LNCAP (cell line): Measurements from ENCODE around the gene OR5C1.

Experiments
- TF ChIP-seq, protein P1 (sequence below): fragments of 450-650 bp; IDR thresholded peaks from 2 replicates; pipeline ENCODE4 v1.5.1; 2017; ENCODE audit warnings: mild to moderate bottlenecking

OR5C1 gene

GRCh38 chr9:122815544-122815943 is 26.8 kb downstream of the OR5C1 start:
- TF ChIP-seq, protein P1, sequence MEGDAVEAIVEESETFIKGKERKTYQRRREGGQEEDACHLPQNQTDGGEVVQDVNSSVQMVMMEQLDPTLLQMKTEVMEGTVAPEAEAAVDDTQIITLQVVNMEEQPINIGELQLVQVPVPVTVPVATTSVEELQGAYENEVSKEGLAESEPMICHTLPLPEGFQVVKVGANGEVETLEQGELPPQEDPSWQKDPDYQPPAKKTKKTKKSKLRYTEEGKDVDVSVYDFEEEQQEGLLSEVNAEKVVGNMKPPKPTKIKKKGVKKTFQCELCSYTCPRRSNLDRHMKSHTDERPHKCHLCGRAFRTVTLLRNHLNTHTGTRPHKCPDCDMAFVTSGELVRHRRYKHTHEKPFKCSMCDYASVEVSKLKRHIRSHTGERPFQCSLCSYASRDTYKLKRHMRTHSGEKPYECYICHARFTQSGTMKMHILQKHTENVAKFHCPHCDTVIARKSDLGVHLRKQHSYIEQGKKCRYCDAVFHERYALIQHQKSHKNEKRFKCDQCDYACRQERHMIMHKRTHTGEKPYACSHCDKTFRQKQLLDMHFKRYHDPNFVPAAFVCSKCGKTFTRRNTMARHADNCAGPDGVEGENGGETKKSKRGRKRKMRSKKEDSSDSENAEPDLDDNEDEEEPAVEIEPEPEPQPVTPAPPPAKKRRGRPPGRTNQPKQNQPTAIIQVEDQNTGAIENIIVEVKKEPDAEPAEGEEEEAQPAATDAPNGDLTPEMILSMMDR: no peak

DNA sequence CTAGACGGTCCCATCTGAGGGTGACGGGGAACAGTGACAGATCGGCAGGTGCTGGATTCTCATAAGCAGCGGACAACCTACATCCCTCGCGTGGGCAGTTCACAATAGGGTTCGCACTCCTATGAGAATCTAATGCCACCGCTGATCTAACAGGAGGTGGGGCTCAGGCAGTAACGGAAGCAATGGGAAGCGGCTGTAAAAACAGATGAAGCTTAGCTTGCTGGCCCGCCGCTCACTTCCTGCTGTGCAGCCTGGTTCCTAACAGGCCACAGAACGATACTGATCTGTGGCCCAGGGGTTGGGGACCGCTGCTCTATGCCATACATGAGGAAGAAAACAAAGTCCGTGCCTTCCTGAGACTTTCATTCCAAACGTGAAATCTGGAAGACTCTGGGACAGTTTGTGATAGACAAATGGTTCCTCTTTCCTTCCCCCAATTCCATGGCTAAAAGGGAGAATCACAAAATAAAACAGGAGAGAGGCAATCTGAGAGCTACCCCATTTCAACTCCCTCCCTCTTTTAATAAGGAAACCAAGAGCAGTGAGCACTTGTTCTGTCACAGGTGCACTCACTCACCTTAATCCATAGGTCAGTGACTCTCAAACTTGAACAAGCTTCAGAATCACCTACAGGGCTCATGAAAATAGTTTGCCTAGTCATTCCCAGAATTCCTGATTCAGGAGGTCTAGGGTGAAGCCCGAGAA is 27.6 kb downstream of the OR5C1 start:
- TF ChIP-seq, protein P1: no peak

- TF ChIP-seq, protein P1: no peak
Measured at GRCh38 chr9:122819326-122819725, 30.6 kb downstream of the OR5C1 start.

GRCh38 chr9:122819791-122820489 is 31.2 kb downstream of the OR5C1 start:
- TF ChIP-seq, protein P1: no peak

DNA sequence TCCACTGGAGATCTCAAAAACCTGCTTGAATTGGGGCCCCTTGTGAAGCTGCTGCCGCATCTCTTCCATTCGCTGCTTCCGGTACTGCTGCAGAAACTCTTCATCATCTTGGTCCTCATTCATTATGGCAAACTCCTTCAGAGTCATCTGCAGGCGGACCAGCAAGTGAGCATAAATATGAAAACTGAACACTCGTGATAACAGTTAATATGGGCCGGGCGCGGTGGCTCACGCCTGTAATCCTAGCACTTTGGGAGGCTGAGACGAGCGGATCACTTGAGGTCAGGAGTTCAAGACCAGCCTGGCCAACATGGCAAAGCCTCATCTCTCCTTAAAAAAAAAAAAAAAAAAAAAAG is 31.7 kb downstream of the OR5C1 start:
- TF ChIP-seq, protein P1: no peak

- TF ChIP-seq, protein P1: no peak
Measured at GRCh38 chr9:122821278-122821943, 32.7 kb downstream of the OR5C1 start.

DNA sequence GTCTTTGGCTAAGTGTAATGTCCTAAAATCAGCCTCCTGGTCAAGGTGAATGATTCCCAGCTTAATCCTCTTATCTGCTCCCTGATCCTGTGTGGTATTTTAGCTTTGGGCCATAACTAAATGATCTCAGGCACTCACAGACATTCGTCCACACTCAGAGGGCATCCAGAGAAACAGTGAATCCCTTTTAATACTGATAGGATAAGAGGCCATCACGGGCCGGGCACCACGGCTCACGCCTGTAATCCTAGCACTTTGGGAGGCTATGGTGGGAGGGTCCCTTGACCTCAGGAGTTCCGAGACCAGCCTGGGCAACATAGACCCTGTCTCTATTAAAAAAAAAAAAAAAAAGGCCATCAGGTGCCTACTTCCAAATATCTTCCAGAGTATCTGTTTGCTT is 33.3 kb downstream of the OR5C1 start:
- TF ChIP-seq, protein P1: no peak
